ENCODE results near the gene TRAM2. TPM values are rescaled to one million over a fixed set of nuclear protein-coding genes. Genes with fewer than 3 reads are reported as not detected.

The TRAM2 gene
- total RNA-seq, 6 experiments from 2014 or later: 16.1 to 24.8 (median 17.8) TPM

- DNase-seq (no peak), ATAC-seq (peak in 1 of 4 donors; percentile 24)
- no peak overlapping the region for H3K4me3 ChIP-seq
- no peaks in the 10 kb centered on the region for H3K9me3 ChIP-seq
- H3K27ac ChIP-seq: no peak overlapping the region
- peaks cover 0 to 5% (median 0%) of the 10 kb centered on the region in 4 donors for H3K4me1 ChIP-seq
- WGBS (ENCODE audit: insufficient coverage, low coverage, low lambda C conversion rate, missing lambda C conversion rate): 68% methylated on average over 2 of the region's 3 CpGs
- no peaks in the 10 kb centered on the region for H3K27me3 ChIP-seq
- intact Hi-C loops (cut with DNase I): loop anchor here in 1 of 2 donors (5.0 kb wide), 1 partner anchor 186 kb away; no protein-coding TSS in a partner anchor
- no peaks in the 10 kb centered on the region for H3K36me3 ChIP-seq
- TF ChIP-seq CTCF (IDR thresholded peaks at IDR 0.05) (no peak), POLR2A (IDR thresholded peaks at IDR 0.05) (no peak)
These were observed 26.3 kb upstream of the TRAM2 start for GRCh38 chr6:52603000-52603795.

GRCh38 chr6:52598824-52599190 is 21.9 kb upstream of the TRAM2 start:
- Histone ChIP-seq H3K36me3 (no peaks in the 10 kb centered on the region), H3K9me3 (no peaks in the 10 kb centered on the region), H3K4me3 (no peak overlapping the region), H3K27me3 (no peaks in the 10 kb centered on the region), H3K27ac (no peak overlapping the region), H3K4me1 (peaks cover 0 to 9% (median 0%) of the 10 kb centered on the region in 4 donors)
- WGBS (ENCODE audit: insufficient coverage, low coverage, low lambda C conversion rate, missing lambda C conversion rate): 100% methylated on average over 1 of the region's 2 CpGs
- DNase-seq (no peak), ATAC-seq (no peak)
- TF ChIP-seq CTCF (IDR thresholded peaks at IDR 0.05): no peak
- no peak for TF ChIP-seq POLR2A (IDR thresholded peaks at IDR 0.05)
- intact Hi-C loops (cut with DNase I): loop anchor here in 1 of 2 donors (10.0 kb wide), 1 partner anchor 184 kb away; no protein-coding TSS in a partner anchor

GRCh38 chr6:52598123-52598823 is 21.4 kb upstream of the TRAM2 start:
- intact Hi-C loops (cut with DNase I): loop anchor here in 1 of 2 donors (10.0 kb wide), 1 partner anchor 183 kb away; no protein-coding TSS in a partner anchor
- Histone ChIP-seq H3K9me3 (no peaks in the 10 kb centered on the region), H3K36me3 (no peaks in the 10 kb centered on the region), H3K27ac (no peak overlapping the region), H3K4me1 (peaks cover 0 to 9% (median 0%) of the 10 kb centered on the region in 4 donors), H3K27me3 (no peaks in the 10 kb centered on the region), H3K4me3 (peak overlapping the region in 2 of 3 donors; percentile 15 to 34)
- WGBS (ENCODE audit: insufficient coverage, low coverage, low lambda C conversion rate, missing lambda C conversion rate): 9% methylated on average over 9 of the region's 12 CpGs
- TF ChIP-seq CTCF (IDR thresholded peaks at IDR 0.05): peak; percentile 60 to 69 (median 65)
- TF ChIP-seq POLR2A (IDR thresholded peaks at IDR 0.05): no peak
- ATAC-seq (peak; percentile 92 to 97 (median 95)), DNase-seq (peak in 2 of 3 donors; percentile 42 to 57)

- peak in 1 of 4 donors; percentile 31 for ATAC-seq
- intact Hi-C loops (cut with DNase I): loop anchor here in 1 of 2 donors (10.0 kb wide), 1 partner anchor 183 kb away; no protein-coding TSS in a partner anchor
These were observed 20.9 kb upstream of the TRAM2 start for GRCh38 chr6:52597738-52598122.

More at GRCh38 chr6:52597738-52598122, 20.9 kb upstream of the TRAM2 start:
- peak overlapping the region in 1 of 3 donors; percentile 34 for H3K4me3 ChIP-seq
- H3K9me3 ChIP-seq: no peaks in the 10 kb centered on the region
- no peak overlapping the region for H3K27ac ChIP-seq
- no peaks in the 10 kb centered on the region for H3K36me3 ChIP-seq
- no peaks in the 10 kb centered on the region for H3K27me3 ChIP-seq
- TF ChIP-seq CTCF (IDR thresholded peaks at IDR 0.05): no peak
- peaks cover 0 to 9% (median 0%) of the 10 kb centered on the region in 4 donors for H3K4me1 ChIP-seq
- DNase-seq: no peak

Data from right lobe of liver (tissue), 6 donors.